IMR-90 (cell line): ENCODE measurements around the gene NDUFA7.
"Not testable (repeated sequence)": the region's sequence is repeated elsewhere in the genome, so short reads cannot be mapped to it uniquely, and the experiment has no call there.

Source experiments
- MAZ ChIP-seq: IDR thresholded peaks from 2 replicates; pipeline ENCODE4 v1.6.1; 2012; ENCODE audit warnings: low read depth, mild to moderate bottlenecking, low read length, improper control_type of control experiment, moderate library complexity, borderline replicate concordance
- MXI1 ChIP-seq: IDR thresholded peaks from 2 replicates; pipeline ENCODE4 v1.6.1; 2012; ENCODE audit warnings: low read depth, mild to moderate bottlenecking, low read length, moderate library complexity, borderline replicate concordance
- RCOR1 ChIP-seq: IDR thresholded peaks from 2 replicates; pipeline ENCODE4 v1.6.1; 2012; ENCODE audit warnings: mild to moderate bottlenecking, low read length, improper control_type of control experiment; ENCODE audit not compliant: insufficient replicate concordance
- TF ChIP-seq, protein P1 (sequence below): conservative IDR thresholded peaks from 2 replicates; pipeline ENCODE4 v1.5.1; 2012; ENCODE audit warnings: mild to moderate bottlenecking, low read depth, low read length, improper control_type of control experiment

DNA sequence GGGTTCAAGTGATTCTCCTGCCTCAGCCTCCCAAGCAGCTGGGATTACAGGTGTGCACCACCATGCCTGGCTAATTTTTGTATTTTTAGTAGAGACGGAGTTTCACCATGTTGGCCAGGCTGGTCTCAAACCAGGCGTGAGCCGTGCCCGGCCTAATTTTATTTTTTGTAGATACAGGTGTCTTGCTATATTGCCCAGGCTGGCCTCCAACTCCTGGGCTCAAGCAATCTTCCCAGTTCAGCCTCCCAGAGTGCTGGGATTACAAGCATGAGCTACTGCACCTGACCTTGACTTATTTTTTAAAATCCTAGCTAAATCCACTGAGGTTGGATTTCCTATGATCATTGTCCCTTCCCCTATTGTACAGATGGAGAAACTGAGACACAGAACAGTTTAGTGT, 20.3 kb upstream of the NDUFA7 start:
- TF ChIP-seq, protein P1, sequence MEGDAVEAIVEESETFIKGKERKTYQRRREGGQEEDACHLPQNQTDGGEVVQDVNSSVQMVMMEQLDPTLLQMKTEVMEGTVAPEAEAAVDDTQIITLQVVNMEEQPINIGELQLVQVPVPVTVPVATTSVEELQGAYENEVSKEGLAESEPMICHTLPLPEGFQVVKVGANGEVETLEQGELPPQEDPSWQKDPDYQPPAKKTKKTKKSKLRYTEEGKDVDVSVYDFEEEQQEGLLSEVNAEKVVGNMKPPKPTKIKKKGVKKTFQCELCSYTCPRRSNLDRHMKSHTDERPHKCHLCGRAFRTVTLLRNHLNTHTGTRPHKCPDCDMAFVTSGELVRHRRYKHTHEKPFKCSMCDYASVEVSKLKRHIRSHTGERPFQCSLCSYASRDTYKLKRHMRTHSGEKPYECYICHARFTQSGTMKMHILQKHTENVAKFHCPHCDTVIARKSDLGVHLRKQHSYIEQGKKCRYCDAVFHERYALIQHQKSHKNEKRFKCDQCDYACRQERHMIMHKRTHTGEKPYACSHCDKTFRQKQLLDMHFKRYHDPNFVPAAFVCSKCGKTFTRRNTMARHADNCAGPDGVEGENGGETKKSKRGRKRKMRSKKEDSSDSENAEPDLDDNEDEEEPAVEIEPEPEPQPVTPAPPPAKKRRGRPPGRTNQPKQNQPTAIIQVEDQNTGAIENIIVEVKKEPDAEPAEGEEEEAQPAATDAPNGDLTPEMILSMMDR = not testable (repeated sequence)
- not testable (repeated sequence) for TF ChIP-seq MAZ, RCOR1, MXI1
